Ovary (tissue), 9 donors: ENCODE results near the gene FBXW5. TPM values are rescaled to one million over a fixed set of nuclear protein-coding genes. Genes with fewer than 3 reads are reported as not detected.

Experiments
- DNase-seq, 5 donors: peaks; one replicate each; pipeline ENCODE4 v3.0.0-alpha.2; 2019 to 2020
- H3K27ac ChIP-seq, 2 donors: fragments of 200-600 bp; one replicate each; pipeline versions ENCODE4 v1.5.1 to v1.8.0; 2019 to 2022
- H3K27me3 ChIP-seq: fragments of 200-600 bp; one replicate; pipeline ENCODE4 v1.8.0; 2022
- H3K36me3 ChIP-seq: fragments of 200-600 bp; sonication (generic); one replicate; pipeline ENCODE4 v1.5.1; 2019
- H3K4me1 ChIP-seq: one replicate; pipeline ENCODE4 v1.8.1; 2013; ENCODE audit warnings: mild to moderate bottlenecking, moderate library complexity; ENCODE audit not compliant: insufficient read depth
- H3K4me3 ChIP-seq: fragments of 200-600 bp; sonication (generic); one replicate; pipeline ENCODE4 v1.5.1; 2017
- H3K9me3 ChIP-seq, 2 donors: fragments of 200-600 bp in 1 of 2; sonication (generic) in 1 of 2; one replicate each; pipeline versions ENCODE4 v1.5.1 to v1.8.1; 2013 to 2019; ENCODE audit warnings: mild to moderate bottlenecking in 1 of 2, moderate library complexity in 1 of 2
- CTCF ChIP-seq, 3 donors: fragments of 450-650 bp in 2 of 3; fragments of 200-600 bp in 1 of 3; IDR thresholded peaks; one replicate each; pipeline versions ENCODE4 v1.5.1 to v1.8.0; 2016 to 2022; ENCODE audit warnings: antibody characterized with exemption in 3 of 3, mild to moderate bottlenecking in 1 of 3
- EP300 ChIP-seq: sonication (generic); formaldehyde crosslinking; IDR thresholded peaks from one replicate; pipeline ENCODE4 v1.6.1; 2017; ENCODE audit warnings: antibody characterized with exemption
- POLR2A ChIP-seq: fragments of 450-650 bp; IDR thresholded peaks from one replicate; pipeline ENCODE4 v1.6.1; 2017; ENCODE audit warnings: antibody characterized with exemption, mild to moderate bottlenecking, moderate library complexity
- WGBS, 3 donors: extraction: QIAGEN DNeasy Blood & Tissue Kit in 1 of 3; methylation state at CpG; one replicate each; pipeline versions ENCODE4 v1.1.5 to v1.1.7; 2013 to 2017; 5-methylcytosine and 5-hydroxymethylcytosine counted together
- intact Hi-C, 4 donors: fragments of 100-400 bp; cut with DNase I; formaldehyde crosslinking; loops; one replicate each; pipeline versions ENCODE4 v1.11.0 to v1.15.1; 2022 to 2023
- polyA plus RNA-seq, 2 donors: library from polyadenylated mRNA; stranded (reverse); fragments of 200-250 nt in 1 of 2; fragments of 350-450 nt in 1 of 2; fragmentation: Illumina TruSeq in 1 of 2; extraction: RNeasy Lipid Tissue Mini Kit (QIAGEN cat#74804) in 1 of 2; gene quantifications; one replicate each; pipeline ENCODE4 v1.2.3, GENCODE V29; 2013 to 2014
- total RNA-seq, 7 donors: library from RNA; depleted of rRNA in 2 of 7; stranded (reverse); fragments of >200 nt in 2 of 7; fragmentation: NEBNext Ultra II Directional in 3 of 7; extraction: Animal tissue kit (Norgen Biotek cat#: 25700) in 3 of 7; gene quantifications; one replicate each; pipeline versions ENCODE4 v1.1.0 to v1.2.4, GENCODE V29; 2016 to 2023
- donor health status: DM: no; HTN: no; CAD: no; lungs with moderate emphysema.
- donor health status: DM: no; HTN: no; CAD: no.
- donor health status: Bipolar disorder and iron deficiency.
- donor health status: DM: yes; HTN: yes; CAD: no.
- donor health status: DM: no; HTN: no; CAD: no.
- donor health status: DM: yes; HTN: yes; CAD: no.

FBXW5 gene
- total and polyA plus RNA-seq, 9 donors = 2.2 to 75.5 (median 60.5) TPM

GRCh38 chr9:136978073-136978864 is 33.7 kb upstream of the FBXW5 start:
- WGBS, 3 donors = 1 to 2% (median 1%) methylated on average over 16 to 78 of the region's 78 CpGs
- no peaks in the 10 kb centered on the region for H3K9me3 ChIP-seq
- no peaks in the 10 kb centered on the region for H3K27me3 ChIP-seq
- TF ChIP-seq EP300 (no peak), POLR2A (no peak), CTCF (IDR thresholded peaks at IDR 0.05) (no peak)
- no peak overlapping the region for H3K27ac ChIP-seq
- peaks cover 6% of the 10 kb centered on the region for H3K4me1 ChIP-seq
- H3K36me3 ChIP-seq = no peaks in the 10 kb centered on the region
- DNase-seq = peak; percentile 46 to 79 (median 66)
- intact Hi-C loops = no loop called here
- peak overlapping the region; percentile 34 for H3K4me3 ChIP-seq

- no peaks in the 10 kb centered on the region for H3K27me3 ChIP-seq
- TF ChIP-seq POLR2A (no peak), CTCF (IDR thresholded peaks at IDR 0.05) (no peak), EP300 (no peak)
Observed at GRCh38 chr9:136977649-136978072, 33.1 kb upstream of the FBXW5 start.

GRCh38 chr9:136977223-136977622 is 32.7 kb upstream of the FBXW5 start, which contains the start of gene PTGDS:
Gene PTGDS (plus strand): TSS chr9:136977504. CDS start chr9:136977579, 75 bp downstream.
- 44 to 62% (median 52%) methylated on average over 8 to 10 of the region's 10 CpGs for WGBS, 3 donors
- H3K27ac ChIP-seq = no peak within 1 kb of the TSS
- H3K36me3 ChIP-seq = no peaks in the 10 kb centered on the region

More at GRCh38 chr9:136977649-136978072, 33.1 kb upstream of the FBXW5 start:
- no peak for DNase-seq
- peak overlapping the region; percentile 34 for H3K4me3 ChIP-seq
- intact Hi-C loops = no loop called here
- peaks cover 6% of the 10 kb centered on the region for H3K4me1 ChIP-seq
- 6 to 9% (median 9%) methylated on average over 21 to 33 of the region's 33 CpGs for WGBS, 3 donors
- H3K36me3 ChIP-seq = no peaks in the 10 kb centered on the region
- H3K9me3 ChIP-seq = no peaks in the 10 kb centered on the region
- H3K27ac ChIP-seq = no peak overlapping the region

GRCh38 chr9:136975644-136976043 is 31.1 kb upstream of the FBXW5 start:
- Histone ChIP-seq H3K4me1 (peaks cover 6% of the 10 kb centered on the region), H3K36me3 (no peaks in the 10 kb centered on the region), H3K4me3 (no peak overlapping the region), H3K27me3 (no peaks in the 10 kb centered on the region), H3K27ac (no peak overlapping the region), H3K9me3 (no peaks in the 10 kb centered on the region)
- 63 to 76% (median 76%) methylated on average over 8 to 14 of the region's 14 CpGs for WGBS, 3 donors
- intact Hi-C loops = no loop called here
- TF ChIP-seq POLR2A (no peak), EP300 (no peak), CTCF (IDR thresholded peaks at IDR 0.05) (no peak)
- DNase-seq = no peak

More at GRCh38 chr9:136977223-136977622, 32.7 kb upstream of the FBXW5 start, which contains the start of gene PTGDS:
- DNase-seq = peak in 3 of 5 donors; percentile 40 to 75 (median 53)
- Histone ChIP-seq H3K27me3 (no peaks in the 10 kb centered on the region), H3K4me1 (peaks cover 6% of the 10 kb centered on the region), H3K9me3 (no peaks in the 10 kb centered on the region), H3K4me3 (peak within 1 kb of the TSS; percentile 34)
- TF ChIP-seq POLR2A (no peak), CTCF (IDR thresholded peaks at IDR 0.05) (no peak), EP300 (no peak)
- intact Hi-C loops = no loop called here
